GM23248 (cell line): ENCODE measurements around the gene MLYCD. TPM values are rescaled to one million over a fixed set of nuclear protein-coding genes. Genes with fewer than 3 reads are reported as not detected.

Source experiments
- DNase-seq: peaks from one replicate; pipeline ENCODE4 v3.0.0-alpha.2; 2015
- H2AFZ ChIP-seq: fragments of 200-600 bp; sonication (generic); 2 replicates; pipeline ENCODE4 v1.6.1; 2016; ENCODE audit warnings: antibody characterized with exemption
- H3F3A ChIP-seq: fragments of 200-600 bp; sonication (generic); 2 replicates; pipeline ENCODE4 v1.6.1; 2016; ENCODE audit warnings: mild to moderate bottlenecking, antibody characterized with exemption, mixed run types; ENCODE audit not compliant: insufficient read depth
- H3K27ac ChIP-seq: fragments of 200-600 bp; sonication (generic); 2 replicates; pipeline ENCODE4 v1.5.1; 2016; ENCODE audit warnings: mild to moderate bottlenecking
- H3K27me3 ChIP-seq: fragments of 200-600 bp; sonication (generic); replicated peaks from 2 replicates; pipeline ENCODE4 v1.6.1; 2016; ENCODE audit warnings: mild to moderate bottlenecking; ENCODE audit not compliant: insufficient read depth
- H3K36me3 ChIP-seq: fragments of 200-600 bp; sonication (generic); 2 replicates; pipeline ENCODE4 v1.6.1; 2016; ENCODE audit warnings: low read depth, mild to moderate bottlenecking
- H3K4me1 ChIP-seq: fragments of 200-600 bp; sonication (generic); 2 replicates; pipeline ENCODE4 v1.6.1; 2016; ENCODE audit warnings: mild to moderate bottlenecking; ENCODE audit not compliant: insufficient read depth
- H3K4me2 ChIP-seq: fragments of 200-600 bp; sonication (generic); one replicate; pipeline ENCODE4 v1.6.1; 2016; ENCODE audit warnings: mild to moderate bottlenecking; ENCODE audit not compliant: unreplicated experiment
- H3K4me3 ChIP-seq: fragments of 200-600 bp; sonication (generic); 2 replicates; pipeline ENCODE4 v1.5.1; 2016; ENCODE audit warnings: mild to moderate bottlenecking
- H3K79me2 ChIP-seq: fragments of 200-600 bp; sonication (generic); 2 replicates; pipeline ENCODE4 v1.6.1; 2016; ENCODE audit warnings: mild to moderate bottlenecking; ENCODE audit not compliant: insufficient read depth
- H3K9ac ChIP-seq: fragments of 200-600 bp; sonication (generic); 2 replicates; pipeline ENCODE4 v1.6.1; 2016; ENCODE audit warnings: mild to moderate bottlenecking
- H3K9me2 ChIP-seq: fragments of 200-600 bp; sonication (generic); 2 replicates; pipeline ENCODE4 v1.6.1; 2016; ENCODE audit warnings: mixed run types, mild to moderate bottlenecking, moderate library complexity; ENCODE audit not compliant: insufficient read depth
- H3K9me3 ChIP-seq: fragments of 200-600 bp; sonication (generic); one replicate; pipeline ENCODE4 v1.6.1; 2017; ENCODE audit warnings: low read depth
- H4K20me1 ChIP-seq: fragments of 200-600 bp; sonication (generic); 2 replicates; pipeline ENCODE4 v1.6.0; 2016; ENCODE audit not compliant: insufficient read depth
- EZH2 ChIP-seq: fragments of 200-600 bp; sonication (generic); IDR thresholded peaks from 2 replicates; pipeline ENCODE4 v1.6.1; 2018; ENCODE audit warnings: antibody characterized with exemption, mild to moderate bottlenecking; ENCODE audit not compliant: insufficient read depth, poor library complexity, severe bottlenecking
- EZH2phosphoT487 ChIP-seq: fragments of 200-600 bp; sonication (generic); IDR thresholded peaks from 2 replicates; pipeline ENCODE4 v1.6.1; 2018; ENCODE audit warnings: antibody characterized with exemption, moderate library complexity, mild to moderate bottlenecking, low read depth; ENCODE audit not compliant: insufficient read depth
- WGBS, 2 experiments: methylation state at CpG; one replicate each; pipeline ENCODE4 v1.1.6; 2015 to 2017; ENCODE audit warnings: low lambda C conversion rate in 2 of 2, low coverage in 1 of 2; ENCODE audit errors: missing lambda C conversion rate in 2 of 2; 5-methylcytosine and 5-hydroxymethylcytosine counted together
- in situ Hi-C: fragments of 300-500 bp; cut with MboI; formaldehyde crosslinking; loops from 2 replicates; pipeline ENCODE4 v1.15.0; 2020
- polyA plus RNA-seq: library from polyadenylated mRNA; unstranded; fragments of >200 nt; fragmentation: Nextera tagmentation; extraction: Ambion mirVana; gene quantifications from 2 replicates; pipeline ENCODE4 v1.2.1, GENCODE V29; 2016
- total RNA-seq: library from RNA; depleted of rRNA; stranded (reverse); fragments of >200 nt; shearing (Covaris generic); gene quantifications from 2 replicates; pipeline ENCODE4 v1.2.3, GENCODE V29; 2014

Gene MLYCD
- total and polyA plus RNA-seq, 2 experiments from 2014 or later = 1.4 to 2.2 TPM

DNA sequence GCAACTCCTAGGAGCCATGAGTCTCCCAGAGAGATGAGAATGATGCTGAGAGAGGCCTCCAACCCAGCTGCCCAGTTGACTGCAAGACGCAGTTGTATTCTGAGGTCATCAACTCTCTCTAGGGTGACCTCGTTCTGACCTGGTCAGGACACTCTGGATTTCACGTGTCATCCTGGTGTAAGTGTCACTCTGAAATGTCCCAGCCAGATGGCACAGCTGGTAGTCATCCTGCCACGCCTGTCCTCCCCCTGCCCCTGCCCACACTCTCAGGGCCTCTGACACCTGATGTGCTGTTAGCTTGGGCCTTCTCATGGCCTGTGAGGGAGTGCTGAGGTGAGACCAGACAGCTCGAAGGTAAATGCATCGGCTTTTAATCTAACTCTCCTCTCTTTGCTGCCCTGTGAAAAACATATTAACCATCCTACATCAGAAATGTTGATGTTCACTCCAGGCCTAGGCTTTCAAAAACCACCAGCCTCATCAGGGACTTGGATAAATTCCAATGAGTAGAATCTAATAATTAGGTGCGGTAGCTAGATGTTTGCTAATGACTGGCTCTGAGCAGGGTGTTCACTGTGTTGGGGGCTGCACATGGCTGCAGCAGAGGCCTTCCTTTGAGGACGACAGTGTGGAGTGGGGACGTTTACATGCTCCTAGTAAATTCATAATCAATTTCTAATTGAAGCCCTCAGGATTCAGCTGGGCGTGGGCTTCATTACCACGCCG is 13.8 kb downstream of the MLYCD start:
- H3K9ac ChIP-seq = no peak overlapping the region
- no peak for DNase-seq

GRCh38 chr16:83913245-83913633 is 14.3 kb downstream of the MLYCD start:
- WGBS, 2 experiments = 87 to 91% methylated on average over 15 of the region's 15 CpGs
- Histone ChIP-seq H3K79me2 (no peaks in the 10 kb centered on the region), H3K4me2 (no peak overlapping the region), H3K4me1 (no peaks in the 10 kb centered on the region), H3K9me2 (no peaks in the 10 kb centered on the region), H3F3A (no peaks in the 10 kb centered on the region), H3K27ac (no peak overlapping the region), H3K27me3 (no peaks in the 10 kb centered on the region), H3K36me3 (peaks cover 9% of the 10 kb centered on the region), H4K20me1 (no peaks in the 10 kb centered on the region), H3K4me3 (no peak overlapping the region), H3K9ac (no peak overlapping the region), H3K9me3 (no peaks in the 10 kb centered on the region), H2AFZ (no peak overlapping the region)
- no peak for DNase-seq
- in situ Hi-C loops = no loop called here
- TF ChIP-seq EZH2 (no peak), EZH2phosphoT487 (no peak)

More for the DNA sequence above, 13.8 kb downstream of the MLYCD start:
- TF ChIP-seq EZH2 = no peak
- TF ChIP-seq EZH2phosphoT487 = no peak
- H3K9me3 ChIP-seq = no peaks in the 10 kb centered on the region
- no peak overlapping the region for H2AFZ ChIP-seq
- no peak overlapping the region for H3K27ac ChIP-seq
- H3K79me2 ChIP-seq = no peaks in the 10 kb centered on the region
- in situ Hi-C loops = no loop called here
- no peaks in the 10 kb centered on the region for H3K9me2 ChIP-seq
- no peaks in the 10 kb centered on the region for H3K27me3 ChIP-seq
- 80 to 88% methylated on average over 12 of the region's 12 CpGs for WGBS, 2 experiments
- H3F3A ChIP-seq = no peaks in the 10 kb centered on the region
- H4K20me1 ChIP-seq = no peaks in the 10 kb centered on the region
- H3K4me3 ChIP-seq = no peak overlapping the region
- H3K4me2 ChIP-seq = no peak overlapping the region
- H3K36me3 ChIP-seq = peaks cover 9% of the 10 kb centered on the region
- no peaks in the 10 kb centered on the region for H3K4me1 ChIP-seq

DNA sequence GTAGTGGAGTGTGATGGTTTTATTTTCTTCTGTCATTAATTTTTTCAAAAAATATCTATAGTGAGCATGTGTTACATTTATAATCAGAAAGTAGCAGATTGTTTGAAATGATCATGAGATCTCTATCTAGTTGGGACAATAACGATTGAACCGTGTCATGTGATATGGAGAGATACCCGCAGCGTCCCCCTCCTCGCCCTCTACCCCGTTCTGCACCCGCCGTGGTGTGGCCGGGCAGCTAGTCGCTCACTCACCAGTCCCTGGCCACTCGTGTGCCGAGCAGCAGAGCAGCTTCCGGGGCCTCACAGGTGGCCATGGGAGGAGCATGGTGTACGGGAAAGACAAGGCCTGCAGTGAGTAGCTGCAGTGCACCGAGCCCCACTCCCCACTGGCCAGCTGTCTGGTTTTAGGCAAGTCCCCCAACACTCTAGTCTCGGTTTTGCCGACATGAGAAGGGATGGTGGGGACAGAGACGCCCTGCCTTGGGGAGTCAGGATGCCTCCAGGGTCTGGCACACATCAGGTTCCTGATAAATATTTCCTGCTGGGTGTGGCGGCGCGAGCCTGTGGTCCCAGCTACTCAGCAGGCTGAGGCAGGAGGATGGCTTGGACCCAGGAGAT is 15.3 kb downstream of the MLYCD start:
- Histone ChIP-seq H3K9ac (no peak overlapping the region), H3F3A (no peaks in the 10 kb centered on the region), H4K20me1 (no peaks in the 10 kb centered on the region), H3K9me2 (no peaks in the 10 kb centered on the region), H3K4me1 (no peaks in the 10 kb centered on the region), H3K4me3 (no peak overlapping the region), H3K36me3 (peaks cover 9% of the 10 kb centered on the region), H3K27me3 (no peaks in the 10 kb centered on the region), H2AFZ (no peak overlapping the region), H3K27ac (no peak overlapping the region), H3K79me2 (no peaks in the 10 kb centered on the region), H3K4me2 (no peak overlapping the region), H3K9me3 (no peaks in the 10 kb centered on the region)
- no peak for TF ChIP-seq EZH2
- TF ChIP-seq EZH2phosphoT487 = no peak
- no peak for DNase-seq
- in situ Hi-C loops = no loop called here
- 95 to 96% methylated on average over 21 of the region's 21 CpGs for WGBS, 2 experiments

GRCh38 chr16:83915081-83915480 is 16.2 kb downstream of the MLYCD start:
- Histone ChIP-seq H3K79me2 (no peaks in the 10 kb centered on the region), H4K20me1 (no peaks in the 10 kb centered on the region), H3K4me2 (no peak overlapping the region), H3K4me3 (no peak overlapping the region), H3F3A (no peaks in the 10 kb centered on the region), H3K27ac (no peak overlapping the region), H3K36me3 (peaks cover 6% of the 10 kb centered on the region), H3K9me3 (no peaks in the 10 kb centered on the region), H3K9ac (no peak overlapping the region), H3K4me1 (no peaks in the 10 kb centered on the region), H3K9me2 (no peaks in the 10 kb centered on the region), H3K27me3 (no peaks in the 10 kb centered on the region), H2AFZ (no peak overlapping the region)
- no peak for TF ChIP-seq EZH2phosphoT487
- TF ChIP-seq EZH2 = no peak
- WGBS, 2 experiments = 96 to 97% methylated on average over 18 to 22 of the region's 22 CpGs
- no peak for DNase-seq
- in situ Hi-C loops = no loop called here
